NCI-H1436 treated with DMSO at 0.1 percent for 48 hours (cell line): ENCODE data around the gene MRPL48.
A peak's percentile ranks its signal among the peaks of the same experiment; 100 is the strongest.
"Not testable (repeated sequence)": the region's sequence is repeated elsewhere in the genome, so short reads cannot be mapped to it uniquely, and the experiment has no call there.

Source experiments
- DNase-seq: peaks from one replicate; lab custom pipeline; 2025; lab: John Stamatoyannopoulos, UW

MRPL48 gene

DNA sequence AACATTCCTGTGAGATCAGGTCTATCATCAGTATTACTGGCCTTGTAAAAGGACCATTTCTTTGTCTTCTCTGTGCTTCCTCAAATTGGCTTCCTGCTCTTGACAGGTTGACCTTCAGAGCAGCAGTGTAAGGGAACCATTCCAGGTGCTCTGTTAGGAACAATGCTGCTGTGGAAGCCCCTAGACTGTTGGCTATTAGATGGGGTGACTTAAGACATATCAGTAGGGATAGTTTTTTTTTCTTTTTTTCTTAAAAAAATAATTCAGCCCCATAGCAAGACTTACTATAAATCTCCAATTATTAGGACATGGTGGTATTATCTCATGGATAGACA lies 51.4 kb downstream of the MRPL48 start:
- DNase-seq = no peak

DNA sequence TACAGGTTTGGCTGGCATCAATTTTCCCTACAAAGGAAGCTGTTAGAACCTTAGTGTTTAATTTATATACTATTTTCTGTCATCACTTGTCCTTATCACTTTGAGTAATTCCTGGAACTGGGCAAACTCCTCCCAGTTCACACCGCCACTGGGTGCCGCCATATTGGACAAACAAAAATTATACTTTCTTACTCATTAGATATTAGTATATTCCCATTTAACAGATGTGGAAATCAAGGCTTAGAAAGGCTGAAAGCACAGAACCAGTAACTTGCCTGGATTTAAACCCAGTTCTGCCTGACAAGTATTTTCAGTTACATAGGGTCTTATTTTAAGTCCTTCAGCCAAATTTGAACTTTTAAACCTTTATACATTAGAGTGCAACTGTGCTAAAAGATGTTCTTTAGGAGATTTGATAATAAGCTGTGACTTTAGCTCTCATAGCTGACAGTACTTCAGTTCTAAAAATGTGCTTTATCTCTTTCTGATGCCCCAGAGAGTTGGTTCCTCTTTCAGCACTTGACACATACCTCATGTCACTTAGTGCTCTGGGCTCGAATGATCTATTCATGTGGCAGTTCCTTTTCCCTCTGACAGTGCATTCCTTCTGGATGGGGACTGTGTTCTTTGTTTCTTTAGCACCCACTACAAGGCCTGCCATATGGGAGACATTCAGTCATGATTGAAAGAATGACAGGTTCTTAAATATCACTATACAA lies 63.5 kb downstream of the MRPL48 start:
- no peak for DNase-seq

DNA sequence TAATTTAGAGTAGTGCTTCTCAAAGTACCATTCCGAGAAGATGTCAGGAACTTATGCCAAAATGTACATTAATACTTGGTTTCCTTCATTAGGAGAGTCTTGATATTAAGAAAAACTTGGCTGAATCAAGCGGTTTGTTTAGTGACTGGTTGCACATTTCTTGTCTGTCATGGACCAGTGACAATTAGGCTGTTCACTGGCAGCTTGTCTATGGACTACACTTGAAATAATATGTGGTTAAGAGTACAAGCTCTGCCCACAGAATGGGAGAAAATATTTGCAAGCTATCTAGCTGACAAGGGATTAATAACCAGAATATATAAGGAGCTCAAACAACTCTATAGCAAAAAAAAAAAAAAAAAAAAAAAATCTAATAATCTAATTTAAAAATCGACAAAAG lies 64.4 kb downstream of the MRPL48 start:
- no peak for DNase-seq

DNA sequence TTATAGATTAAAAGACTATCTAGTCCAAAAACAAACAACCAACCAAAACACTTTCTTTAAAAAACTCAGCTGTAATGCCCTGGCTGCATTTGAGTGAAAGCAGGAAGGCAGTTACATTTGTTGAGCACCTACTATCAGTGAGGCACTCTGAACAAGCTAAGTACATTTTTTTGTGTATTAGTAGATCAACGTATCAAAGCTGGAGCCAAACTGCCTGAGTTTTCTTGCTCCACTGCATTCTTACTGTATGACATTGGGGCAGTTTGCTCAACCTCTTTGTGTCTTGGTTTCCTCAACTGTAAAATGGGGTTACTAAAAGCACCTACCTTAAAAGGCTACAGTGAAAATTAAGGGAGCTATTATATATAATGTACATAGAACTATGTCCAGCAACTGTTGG lies 67.0 kb downstream of the MRPL48 start:
- no peak for DNase-seq

DNA sequence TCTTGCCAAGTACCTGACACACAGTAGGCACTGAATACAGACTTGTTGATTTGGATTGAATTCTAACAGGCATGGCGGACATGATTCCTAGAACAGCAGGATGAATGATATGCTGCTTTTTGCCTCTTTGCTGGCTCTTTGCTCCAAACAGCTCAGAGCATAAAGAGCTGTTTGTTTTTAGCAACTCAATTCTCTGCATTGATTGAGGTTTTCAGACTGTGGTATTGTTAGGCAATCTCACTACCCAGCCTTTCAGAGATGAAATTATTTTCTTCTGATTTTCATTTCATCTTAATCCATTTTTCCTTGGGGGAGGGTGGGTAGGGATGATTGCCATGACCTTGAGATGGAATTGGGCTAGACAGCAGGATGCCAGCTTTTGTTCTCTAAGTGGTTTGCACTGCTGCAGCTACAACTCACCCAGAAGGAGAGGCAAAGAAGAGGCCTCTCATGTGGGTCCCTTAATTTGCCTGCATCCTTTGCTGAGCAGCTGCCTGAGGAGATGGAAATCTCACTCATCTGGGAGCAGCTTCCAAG lies 68.4 kb downstream of the MRPL48 start:
- DNase-seq = no peak

DNA sequence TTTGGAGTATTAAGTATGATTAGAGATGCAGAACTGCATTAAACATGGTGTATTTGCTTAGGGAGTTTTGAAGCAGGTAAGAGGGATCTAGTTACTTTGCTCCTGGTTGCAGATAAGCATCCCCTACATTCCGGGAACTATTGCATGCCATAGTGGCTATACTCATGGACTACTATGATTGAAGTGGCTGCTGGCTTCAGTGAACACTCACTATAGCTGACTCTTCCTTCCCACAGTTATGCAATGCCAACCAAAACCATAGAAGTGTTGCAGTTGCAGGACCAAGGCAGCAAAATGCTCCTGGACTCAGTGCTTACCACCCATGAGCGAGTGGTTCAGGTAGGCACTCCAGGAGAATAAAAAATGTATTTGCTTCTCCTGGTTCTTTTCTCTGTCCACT lies 72.0 kb downstream of the MRPL48 start:
- DNase-seq = no peak

DNA sequence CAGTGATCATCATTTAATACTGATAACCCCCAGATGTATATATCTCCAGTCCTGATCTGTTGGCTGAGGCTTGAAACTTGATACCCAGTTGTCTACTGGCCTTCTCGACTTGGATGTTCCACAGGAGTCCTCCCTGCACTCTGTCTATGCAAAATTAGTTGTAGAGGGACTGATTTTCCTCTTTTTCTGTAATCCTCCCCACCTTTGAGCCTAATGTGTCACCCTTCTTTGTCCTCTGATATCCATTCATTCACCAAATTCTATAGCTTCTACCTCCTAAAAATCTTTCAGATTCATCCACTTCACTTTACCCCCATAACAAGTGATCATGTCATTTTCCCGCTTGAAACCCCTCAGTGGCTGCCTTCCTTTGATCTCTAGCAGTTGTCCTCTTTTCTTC lies 72.5 kb downstream of the MRPL48 start:
- no peak for DNase-seq

DNA sequence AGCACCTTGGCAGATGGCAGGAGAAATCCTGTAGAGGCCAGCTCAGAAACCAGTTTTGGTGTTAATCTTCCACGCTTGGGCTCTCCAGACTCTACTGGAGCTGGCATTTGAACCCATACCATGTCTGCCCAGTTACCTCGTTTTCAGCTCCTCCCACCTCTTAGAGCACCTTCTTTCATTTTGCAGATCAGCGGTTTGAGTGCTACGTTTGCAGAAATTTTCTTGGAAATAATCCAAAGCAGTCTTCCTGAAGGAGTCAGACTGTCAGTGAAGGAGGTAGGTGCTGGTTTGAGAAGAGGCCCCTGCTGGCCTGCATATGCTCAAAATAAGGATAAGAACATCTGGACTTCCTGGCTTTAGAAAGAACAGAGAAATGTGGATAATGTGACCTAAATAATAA lies 75.3 kb downstream of the MRPL48 start:
- no peak for DNase-seq

DNA sequence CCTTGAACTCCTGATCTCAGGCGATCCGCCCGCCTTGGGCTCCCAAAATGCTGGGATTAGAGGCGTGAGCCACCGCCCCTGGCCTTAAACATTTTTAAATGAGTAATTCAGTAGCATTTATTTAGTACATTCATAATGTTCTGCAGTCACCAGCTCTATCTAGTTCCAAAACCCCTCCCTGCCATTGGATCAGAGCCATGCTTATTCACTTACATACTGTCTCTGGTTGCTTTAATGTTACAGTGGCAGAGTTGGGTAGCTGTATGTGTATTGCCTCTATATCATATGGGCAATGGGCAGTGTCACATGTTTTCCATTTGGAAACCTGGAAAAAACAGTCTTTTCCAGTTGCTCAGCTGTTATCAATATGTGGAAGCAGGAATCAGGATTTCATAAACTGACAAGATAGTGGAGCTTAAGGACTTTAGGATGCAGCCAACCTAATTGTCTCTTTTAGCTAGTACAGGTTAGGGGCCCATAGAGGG lies 78.5 kb downstream of the MRPL48 start:
- DNase-seq = no peak

DNA sequence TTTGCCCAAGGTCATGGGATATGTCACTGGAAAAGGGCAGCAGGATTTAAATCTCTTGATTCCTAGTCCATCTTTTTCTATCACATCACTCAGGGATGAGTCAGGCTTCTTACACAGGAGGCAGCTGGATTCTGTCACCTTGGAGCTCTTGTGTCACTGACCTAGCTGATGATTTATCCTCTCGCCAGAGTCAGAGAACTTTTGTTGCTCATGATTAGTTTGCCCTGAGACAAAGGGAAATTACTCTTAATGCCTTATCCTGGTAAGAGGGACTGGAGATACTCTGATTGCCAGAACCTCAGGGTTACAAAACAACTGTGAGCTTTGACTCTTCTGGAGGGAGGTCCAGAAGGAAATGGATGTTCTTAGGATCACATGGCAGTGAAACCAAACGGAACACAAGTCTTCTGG lies 78.9 kb downstream of the MRPL48 start:
- no peak for DNase-seq

DNA sequence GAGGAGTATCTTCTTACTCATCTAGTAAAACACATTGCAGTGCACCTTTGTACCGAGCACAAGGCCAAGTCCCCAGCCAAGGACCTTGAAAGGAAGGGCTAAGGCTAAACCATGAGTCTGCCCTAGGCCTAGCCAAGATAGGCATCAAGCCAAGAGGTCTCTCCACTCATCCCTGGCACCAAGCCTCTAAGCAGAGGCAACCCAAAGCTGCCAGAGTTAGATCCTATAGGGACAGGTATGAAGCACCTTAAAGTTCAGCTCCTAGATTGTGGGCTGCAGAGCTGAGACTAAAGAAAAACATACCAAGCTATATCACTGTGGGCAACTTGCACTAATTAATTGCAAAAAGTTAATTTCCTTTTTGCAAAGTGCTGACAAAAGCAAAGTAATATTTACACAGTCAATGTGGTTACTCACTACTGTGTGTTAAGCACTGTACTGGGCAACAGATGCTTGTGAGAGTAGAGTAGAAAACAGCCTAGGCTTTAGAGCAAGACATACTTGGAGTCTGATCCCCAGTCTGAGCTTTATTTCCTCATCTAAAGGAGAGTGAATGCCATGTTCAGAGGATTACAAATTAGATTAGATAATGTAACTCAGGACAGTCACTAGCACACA lies 81.8 kb downstream of the MRPL48 start:
- no peak for DNase-seq

DNA sequence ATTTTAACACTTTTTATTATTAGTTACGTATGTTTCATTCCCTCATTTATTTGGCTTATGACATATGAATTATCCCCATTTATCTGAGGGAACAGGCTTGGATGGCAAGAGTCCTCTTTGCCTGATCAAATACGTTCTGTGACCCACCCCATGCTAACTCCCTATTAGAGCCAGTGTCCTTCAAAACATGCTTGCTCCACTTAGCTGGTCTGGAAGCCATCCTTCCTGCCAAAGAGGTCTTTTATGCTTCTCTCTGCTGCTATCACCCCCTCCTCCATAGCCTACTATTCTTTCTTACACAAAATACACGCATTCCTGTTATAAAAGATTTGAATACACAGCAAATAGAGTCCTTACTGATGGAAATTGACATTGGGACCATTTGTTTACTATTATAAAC lies 82.6 kb downstream of the MRPL48 start:
- DNase-seq = no peak

DNA sequence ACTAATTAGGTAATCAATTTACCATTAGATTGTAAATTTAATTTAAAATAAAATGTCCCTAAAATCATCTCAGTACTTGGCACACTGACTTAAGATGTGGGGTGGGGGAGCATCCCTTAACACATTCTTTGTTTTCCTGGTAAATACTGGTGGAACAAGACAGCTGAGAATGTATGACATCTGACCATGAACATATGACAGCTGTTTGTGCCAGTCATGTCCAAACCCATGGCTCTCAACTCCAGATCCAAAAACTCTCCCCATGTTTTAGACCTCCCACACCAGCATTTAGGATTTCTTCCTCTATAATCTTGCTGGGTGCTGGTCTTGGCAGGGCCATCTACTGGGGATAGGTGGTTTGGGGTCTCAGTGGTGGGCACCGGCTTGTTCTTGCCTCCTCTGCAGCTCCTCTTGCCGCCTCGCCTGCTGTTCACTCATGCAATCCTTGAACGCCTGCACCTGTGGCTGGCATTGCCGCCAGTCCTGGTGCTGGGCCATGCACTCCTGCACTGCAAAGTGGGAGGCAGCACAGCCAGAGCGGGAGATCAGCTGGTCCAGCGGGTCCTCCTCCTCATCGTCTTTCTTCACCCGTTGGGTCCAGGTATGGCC lies 85.2 kb downstream of the MRPL48 start:
- no peak for DNase-seq

DNA sequence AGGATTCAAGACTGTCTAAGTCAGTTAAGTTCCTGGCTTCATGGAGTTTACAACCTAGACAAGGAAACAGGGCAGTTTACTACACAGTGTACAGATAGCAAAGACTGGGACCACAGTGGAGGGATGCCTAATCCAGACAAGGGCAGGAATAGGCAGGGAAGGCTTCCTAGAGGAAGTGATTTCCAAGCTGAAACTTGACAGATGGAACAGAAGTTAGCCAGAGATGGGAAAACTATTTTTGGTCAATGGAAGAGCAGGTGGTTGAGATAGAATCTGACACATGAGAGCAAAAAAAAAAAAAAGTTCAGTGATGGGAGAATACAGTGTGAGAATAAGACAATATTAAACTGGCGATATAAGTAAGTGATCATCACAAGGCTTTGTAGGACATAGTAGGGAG lies 87.7 kb downstream of the MRPL48 start:
- no peak for DNase-seq

DNA sequence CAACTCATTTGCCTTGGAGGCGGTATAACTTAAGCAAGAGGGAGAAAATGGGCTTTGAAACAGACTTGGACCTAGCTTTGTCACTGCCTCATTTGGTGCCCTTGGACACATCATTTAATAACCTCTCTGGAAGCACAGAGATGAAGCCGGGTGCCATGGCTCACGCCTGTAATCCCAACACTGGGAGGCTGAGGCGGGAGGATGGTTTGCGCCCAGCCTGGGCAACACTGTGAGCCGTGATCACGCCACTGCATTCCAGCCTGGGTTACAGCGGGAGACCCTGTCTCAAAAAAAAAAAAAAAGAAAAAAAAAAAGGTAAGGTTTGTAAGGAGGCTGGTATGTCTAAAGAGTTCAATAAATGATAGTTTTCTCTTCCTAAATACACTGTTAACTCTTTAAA lies 88.2 kb downstream of the MRPL48 start:
- no peak for DNase-seq

DNA sequence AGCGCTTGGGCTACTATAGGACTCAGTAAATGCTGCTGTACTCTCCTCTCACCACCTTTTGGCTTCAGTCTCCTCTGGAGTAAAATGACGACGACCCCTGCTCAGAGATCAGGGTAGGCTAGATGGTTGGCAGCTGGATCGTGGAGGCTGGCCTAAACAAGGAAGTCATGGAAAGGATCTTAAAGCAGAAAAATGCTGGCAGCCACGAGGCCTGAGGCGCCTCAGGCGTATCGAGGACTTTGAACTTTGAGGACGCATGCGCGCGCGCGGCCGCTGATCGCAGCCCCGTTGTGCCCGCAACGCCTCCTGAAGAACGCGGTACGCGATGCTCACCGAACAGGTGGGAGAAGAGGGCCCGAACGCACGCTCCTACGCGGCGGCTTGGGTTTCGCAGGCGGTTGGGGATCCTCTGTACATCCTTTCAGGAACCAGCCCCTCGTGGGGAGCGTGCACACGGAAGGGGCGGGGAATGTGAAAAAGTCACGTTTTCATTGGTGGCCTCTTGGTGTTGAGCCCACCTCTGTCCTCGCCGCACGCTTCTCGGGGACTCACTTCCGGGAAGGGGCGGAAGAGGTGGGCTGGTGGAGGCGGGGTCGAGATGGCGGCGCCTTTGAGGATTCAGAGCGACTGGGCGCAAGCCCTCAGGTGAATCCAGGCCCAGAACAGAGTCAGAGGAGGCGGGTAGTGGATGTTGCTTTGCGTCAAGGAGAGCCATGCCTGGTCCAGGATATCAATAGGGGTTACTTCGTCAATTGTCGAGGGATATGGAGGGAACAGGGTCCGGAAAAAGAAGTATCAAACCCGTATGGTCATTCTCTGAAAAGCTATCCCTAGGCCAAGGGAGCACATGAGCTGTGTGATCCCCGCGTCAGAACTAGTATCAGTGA lies 89.0 kb downstream of the MRPL48 start, which contains the start of the genes COA4 and PAAF1:
TSS of gene COA4 (minus strand) at position 423 of the 887 bp plus-strand sequence. CDS start 3,468 bp downstream, outside the sequence.
TSS of gene PAAF1 (plus strand) at position 576 of the 887 bp plus-strand sequence. CDS start at position 599, 23 bp downstream.
- peak; percentile 86 for DNase-seq

DNA sequence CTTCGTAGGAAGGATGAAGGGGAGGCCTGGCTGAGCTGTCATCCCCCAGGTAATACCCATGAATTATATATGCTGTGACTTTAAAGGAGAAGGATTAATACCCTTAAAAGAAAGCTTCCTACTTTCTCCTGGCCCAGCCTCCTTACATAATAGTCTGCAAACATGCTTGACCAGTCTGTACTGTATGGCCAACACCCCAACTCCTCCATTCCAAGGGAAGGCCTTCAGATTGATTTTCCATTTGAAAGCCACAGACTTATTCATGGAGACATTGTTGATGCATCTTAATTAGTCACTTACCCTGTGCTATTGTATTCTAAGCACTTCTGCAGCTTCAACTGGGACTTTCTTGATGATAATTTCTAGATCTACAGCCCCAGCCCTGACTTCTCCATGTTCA lies 91.1 kb downstream of the MRPL48 start:
- DNase-seq = no peak

DNA sequence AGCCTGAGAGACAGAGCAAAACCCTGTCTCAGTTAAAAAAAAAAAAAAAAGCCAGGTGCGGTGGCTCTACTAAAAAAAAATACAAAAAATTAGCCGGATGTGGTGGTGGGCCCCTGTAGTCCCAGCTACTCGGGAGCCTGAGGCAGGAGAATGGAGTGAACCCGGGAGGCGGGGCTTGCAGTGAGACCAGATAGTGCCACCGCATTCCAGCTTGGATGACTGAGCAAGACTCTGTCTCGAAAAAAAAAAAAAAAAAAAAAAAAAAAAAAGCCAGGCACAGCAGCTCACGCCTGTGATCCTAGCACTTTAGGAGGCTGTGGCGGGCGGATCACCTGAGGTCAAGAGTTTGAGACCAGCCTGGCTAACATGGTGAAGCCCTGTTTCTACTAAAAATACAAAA lies 92.8 kb downstream of the MRPL48 start:
- not testable (repeated sequence) for DNase-seq

DNA sequence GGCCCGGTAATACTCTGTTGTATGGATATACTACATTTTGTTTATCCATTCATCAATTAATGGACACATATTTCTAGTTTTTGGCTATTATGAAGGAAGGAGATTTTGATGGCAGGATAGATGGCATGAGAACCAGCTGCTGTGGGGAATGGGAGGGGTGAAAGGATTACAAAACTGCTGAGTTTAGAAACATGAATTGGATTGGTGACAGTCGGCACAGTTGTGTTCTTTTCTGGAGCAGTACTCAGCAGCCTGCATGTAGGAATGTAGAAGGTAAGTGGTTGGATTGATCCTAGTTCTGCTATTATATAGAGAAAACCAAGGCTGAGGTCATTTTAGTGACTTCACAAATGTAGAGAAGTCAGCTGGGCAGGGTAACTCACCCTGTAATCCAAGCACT lies 96.2 kb downstream of the MRPL48 start:
- no peak for DNase-seq

DNA sequence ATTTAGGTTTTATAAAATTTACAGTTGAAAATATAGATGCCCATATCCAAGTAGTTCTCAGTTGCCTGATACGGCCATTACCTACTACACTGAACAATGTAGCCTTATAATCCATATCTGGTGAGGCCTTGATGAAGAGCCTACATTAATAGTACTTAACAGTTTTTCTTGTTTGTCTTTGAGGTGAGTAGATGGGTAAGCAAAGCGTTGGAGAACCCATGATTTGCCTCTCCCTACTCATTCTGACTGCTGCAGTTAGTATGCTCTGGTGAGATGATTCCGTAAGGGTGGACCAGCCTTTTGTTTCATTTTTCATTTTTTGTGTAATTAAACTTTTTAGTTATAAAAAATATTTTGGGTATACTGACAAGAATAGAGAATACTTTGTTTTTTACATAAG lies 100.6 kb downstream of the MRPL48 start:
- DNase-seq = no peak

DNA sequence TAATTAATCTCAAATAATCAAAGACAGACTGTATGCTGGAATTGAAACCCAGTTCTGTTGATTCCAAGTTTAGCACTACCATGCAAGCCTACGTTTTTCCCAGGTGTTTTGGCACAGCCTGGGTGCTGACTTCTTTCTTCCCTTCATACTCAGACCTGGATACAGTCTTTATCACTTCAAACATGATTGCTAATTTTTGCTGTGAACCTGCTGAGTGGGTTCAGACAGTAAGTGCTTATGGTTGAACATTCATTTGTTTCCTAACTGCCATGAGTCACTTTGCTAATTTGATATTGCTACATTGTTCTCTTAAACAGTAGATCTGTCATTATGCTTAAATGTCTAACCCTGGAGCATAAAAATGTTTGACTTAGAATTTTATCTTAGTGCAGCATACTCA lies 101.3 kb downstream of the MRPL48 start:
- DNase-seq = no peak

DNA sequence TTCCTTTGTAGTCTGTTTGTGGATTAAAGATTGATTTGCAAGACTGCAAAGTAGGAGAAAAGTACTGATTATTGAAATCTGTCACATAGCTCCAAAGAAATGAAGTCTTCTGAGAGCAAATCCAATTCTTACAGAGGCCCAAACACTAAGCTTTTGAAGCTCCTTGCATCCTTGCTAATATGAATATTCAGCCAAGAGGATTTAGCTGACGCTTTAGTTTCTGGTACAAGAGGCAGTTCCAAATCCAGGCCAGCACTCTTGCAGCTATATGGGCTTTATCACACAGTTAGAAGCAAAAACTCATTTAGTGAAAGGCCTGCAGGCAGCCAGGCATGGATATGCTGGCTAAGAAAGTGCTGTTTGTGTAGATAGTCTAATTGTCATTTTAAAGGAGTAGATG lies 101.9 kb downstream of the MRPL48 start:
- DNase-seq = no peak
